Right lobe of liver (tissue), 4 donors: ENCODE results near the gene FBXW11.

Source experiments
- POLR2A ChIP-seq: fragments of 450-650 bp; IDR thresholded peaks from one replicate; pipeline ENCODE4 v1.6.1; 2017; ENCODE audit warnings: antibody characterized with exemption, mild to moderate bottlenecking
- TF ChIP-seq, protein P1 (sequence below), 4 donors: fragments of 200-600 bp in 3 of 4; fragments of 450-650 bp in 1 of 4; IDR thresholded peaks; one replicate each; pipeline versions ENCODE4 v1.5.1 to v1.8.0; 2016 to 2022; ENCODE audit warnings: antibody characterized with exemption in 4 of 4, mild to moderate bottlenecking in 2 of 4
- donor health status: DM: no; HTN: no; CAD: no.
- donor health status: DM: no; HTN: no; CAD: no.
- donor health status: DM: no; HTN: yes; CAD: no.

- no peak for TF ChIP-seq POLR2A
- TF ChIP-seq, protein P1, sequence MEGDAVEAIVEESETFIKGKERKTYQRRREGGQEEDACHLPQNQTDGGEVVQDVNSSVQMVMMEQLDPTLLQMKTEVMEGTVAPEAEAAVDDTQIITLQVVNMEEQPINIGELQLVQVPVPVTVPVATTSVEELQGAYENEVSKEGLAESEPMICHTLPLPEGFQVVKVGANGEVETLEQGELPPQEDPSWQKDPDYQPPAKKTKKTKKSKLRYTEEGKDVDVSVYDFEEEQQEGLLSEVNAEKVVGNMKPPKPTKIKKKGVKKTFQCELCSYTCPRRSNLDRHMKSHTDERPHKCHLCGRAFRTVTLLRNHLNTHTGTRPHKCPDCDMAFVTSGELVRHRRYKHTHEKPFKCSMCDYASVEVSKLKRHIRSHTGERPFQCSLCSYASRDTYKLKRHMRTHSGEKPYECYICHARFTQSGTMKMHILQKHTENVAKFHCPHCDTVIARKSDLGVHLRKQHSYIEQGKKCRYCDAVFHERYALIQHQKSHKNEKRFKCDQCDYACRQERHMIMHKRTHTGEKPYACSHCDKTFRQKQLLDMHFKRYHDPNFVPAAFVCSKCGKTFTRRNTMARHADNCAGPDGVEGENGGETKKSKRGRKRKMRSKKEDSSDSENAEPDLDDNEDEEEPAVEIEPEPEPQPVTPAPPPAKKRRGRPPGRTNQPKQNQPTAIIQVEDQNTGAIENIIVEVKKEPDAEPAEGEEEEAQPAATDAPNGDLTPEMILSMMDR (IDR thresholded peaks at IDR 0.05), result no peak
Observed at GRCh38 chr5:171813813-171814490, 192.5 kb downstream of the FBXW11 start.
